NCI-H69 (cell line): ENCODE measurements around the gene SMIM9.

Experiments
- DNase-seq: peaks from one replicate; lab custom pipeline; 2025; lab: John Stamatoyannopoulos, UW

The SMIM9 gene

DNA sequence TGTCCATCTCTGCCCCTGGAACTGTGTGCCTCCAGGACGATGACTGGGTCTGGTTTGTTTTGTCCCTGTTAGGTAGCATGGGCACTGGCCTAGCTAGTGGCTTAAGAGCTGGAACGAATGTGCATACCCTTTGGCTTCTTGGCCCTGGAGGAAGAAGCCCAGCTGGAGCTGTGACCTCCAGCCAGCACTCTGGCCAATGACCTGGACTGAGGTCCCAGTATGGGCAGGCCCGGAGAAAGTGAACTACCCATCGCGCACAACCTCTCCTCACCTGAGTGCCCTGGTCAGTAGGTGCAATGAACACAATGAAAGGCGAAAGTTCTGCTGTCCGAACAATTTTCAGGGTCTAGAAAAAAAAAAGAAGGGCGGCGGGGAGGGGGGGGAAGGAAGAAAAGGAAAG, 53.5 kb downstream of the SMIM9 start:
- no peak for DNase-seq

DNA sequence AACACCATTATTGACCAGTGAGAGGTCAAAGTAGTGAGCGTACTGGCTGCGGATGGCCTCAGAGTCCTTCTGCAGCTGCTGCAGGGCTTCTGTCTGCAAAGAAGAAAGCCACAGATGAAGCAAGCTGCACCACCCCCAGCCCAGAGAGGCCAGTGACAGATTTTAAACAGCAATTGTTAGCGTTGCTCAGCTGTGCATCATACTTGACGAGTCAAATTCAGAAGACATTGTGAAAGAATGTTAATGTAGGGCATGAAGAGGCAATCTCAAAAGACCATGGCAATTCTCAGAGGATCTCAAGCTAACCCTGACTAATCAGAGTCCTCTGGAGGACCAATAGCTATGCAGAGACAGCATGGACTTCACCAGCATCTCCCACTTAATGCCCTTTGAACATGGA, 55.2 kb downstream of the SMIM9 start:
- DNase-seq = no peak

DNA sequence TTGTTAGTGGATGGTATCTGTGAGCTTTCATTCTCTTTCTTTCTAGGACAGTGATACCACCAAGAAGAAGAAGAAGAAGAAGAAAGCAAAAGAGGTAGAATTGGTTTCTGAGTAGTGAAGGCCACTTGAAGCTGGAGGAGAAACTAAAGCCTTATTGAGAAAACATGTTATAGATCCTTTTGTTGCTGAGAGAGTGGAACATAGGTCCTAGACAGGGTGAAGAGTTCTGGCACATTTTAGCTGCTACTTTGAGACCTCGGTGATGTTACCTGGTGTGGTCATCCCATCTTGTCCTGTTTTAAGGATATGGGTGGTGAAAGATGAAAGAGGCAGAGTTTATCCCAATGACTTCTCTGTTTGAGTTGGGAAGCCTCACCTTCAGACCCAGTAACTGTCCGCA, 57.7 kb downstream of the SMIM9 start:
- DNase-seq = no peak

DNA sequence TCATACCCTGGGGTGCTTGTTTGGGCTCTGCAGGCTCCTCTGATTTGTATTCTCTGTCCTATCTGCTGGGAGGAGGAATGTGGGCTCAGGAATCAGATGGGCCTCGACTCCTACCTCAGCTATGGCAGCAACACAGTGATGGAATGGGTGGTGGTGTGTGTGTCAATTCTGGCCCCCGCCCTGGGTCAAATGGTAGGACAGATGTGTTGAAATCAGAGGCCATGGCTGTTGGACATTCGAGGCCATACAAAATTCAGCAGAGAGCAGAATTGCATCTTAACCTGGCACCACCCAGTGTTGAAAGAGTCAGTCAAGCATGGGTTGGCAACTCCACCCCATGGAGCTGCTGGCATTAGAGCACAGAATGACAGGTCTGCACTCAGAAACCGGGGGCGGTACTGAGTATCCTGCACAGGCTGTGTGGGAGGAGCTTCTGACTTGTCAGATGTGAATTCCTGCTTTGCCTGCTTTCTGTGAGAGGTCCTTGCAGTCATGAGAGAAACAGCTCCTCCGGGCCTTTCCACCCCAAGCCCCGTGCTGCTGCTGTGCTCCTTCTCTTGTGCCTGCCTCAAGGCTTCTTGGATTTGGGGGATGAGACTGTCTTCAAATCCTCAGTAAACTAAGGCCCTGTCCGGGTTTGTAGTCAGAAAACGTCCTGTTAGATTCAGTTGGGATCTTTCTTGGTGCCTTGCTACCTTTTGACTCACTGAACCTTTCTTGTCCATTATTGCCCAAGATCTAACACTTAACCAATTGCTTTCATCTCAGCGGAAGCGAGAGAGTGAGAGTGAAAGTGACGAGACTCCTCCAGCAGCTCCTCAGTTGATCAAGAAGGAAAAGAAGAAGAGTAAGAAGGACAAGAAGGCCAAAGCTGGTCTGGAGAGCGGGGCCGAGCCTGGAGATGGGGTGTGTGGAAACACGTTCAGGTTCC, 58.8 kb downstream of the SMIM9 start:
- peak; percentile 40 for DNase-seq

DNA sequence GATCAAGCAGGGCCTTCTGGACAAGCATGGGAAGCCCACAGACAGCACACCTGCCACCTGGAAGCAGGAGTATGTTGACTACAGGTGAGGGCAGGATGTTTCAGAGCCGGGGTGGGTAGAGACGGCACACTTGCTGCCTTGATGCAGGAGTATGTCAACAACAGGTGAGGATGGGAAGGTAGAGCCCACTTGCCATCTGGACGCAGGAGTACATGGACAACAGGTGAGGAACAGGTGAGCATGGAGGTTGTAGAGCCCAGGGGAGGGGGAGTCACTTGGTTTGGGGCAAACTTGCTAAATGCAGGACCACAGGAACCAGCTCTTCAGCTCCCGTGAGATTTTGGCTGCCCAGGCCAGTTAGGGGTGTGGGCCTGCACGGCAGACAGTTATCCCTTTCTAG, 59.8 kb downstream of the SMIM9 start:
- no peak for DNase-seq
